GM10248 (cell line): Measurements from ENCODE around the gene A4GALT.

ENCODE experiments used
- CTCF ChIA-PET: fragments of 300-600 bp; sonication (Branson Sonifier 250); formaldehyde crosslinking; extraction: SDS; loops from one replicate; lab custom pipeline; 2021; ENCODE audit warnings: antibody characterized with exemption; lab: Yijun Ruan, JAX
- POLR2A ChIA-PET: fragments of 350-650 bp; sonication (Branson Sonifier 250); formaldehyde crosslinking; extraction: SDS; loops from one replicate; lab custom pipeline; 2020; ENCODE audit warnings: antibody characterized with exemption; lab: Yijun Ruan, JAX
- DNase-seq: peaks from one replicate; pipeline ENCODE4 v3.0.0; 2012; ENCODE audit errors: extremely low spot score
- CTCF ChIP-seq: IDR thresholded peaks from 2 replicates; pipeline ENCODE4 v1.5.1; 2012; ENCODE audit warnings: mild to moderate bottlenecking, low read depth; ENCODE audit errors: extremely low read depth, missing control alignments, control extremely low read depth

Gene A4GALT

GRCh38 chr22:42645938-42646568, 74.6 kb downstream of the A4GALT start:
- DNase-seq = no peak
- no peak for TF ChIP-seq CTCF
- ChIA-PET CTCF (interaction anchor here (1.1 kb wide), 1 partner anchor 24 kb away, joined by 3 read pairs; no protein-coding TSS in a partner anchor), POLR2A (no interaction called here)

- no peak for DNase-seq
- ChIA-PET CTCF (interaction anchor here (10.4 kb wide), 1 partner anchor 23 kb away, joined by 61 read pairs; no protein-coding TSS in a partner anchor), POLR2A (no interaction called here)
- no peak for TF ChIP-seq CTCF
These were observed 75.2 kb downstream of the A4GALT start for GRCh38 chr22:42645341-42645937.

GRCh38 chr22:42644422-42645340, 76.0 kb downstream of the A4GALT start:
- no peak for DNase-seq
- no peak for TF ChIP-seq CTCF
- ChIA-PET CTCF (interaction anchor here (1.1 to 10.4 kb wide), 3 partner anchors 11 to 28 kb away, joined by 3 to 61 read pairs (median 4); no protein-coding TSS in a partner anchor), POLR2A (no interaction called here)

- ChIA-PET POLR2A (interaction anchor here (1.1 kb wide), 1 partner anchor 20 kb away, joined by 3 read pairs; no protein-coding TSS in a partner anchor), CTCF (interaction anchor here (0.8 to 10.4 kb wide), 5 partner anchors 12 to 224 kb away, joined by 3 to 61 read pairs (median 3); no protein-coding TSS in a partner anchor)
- TF ChIP-seq CTCF = no peak
- no peak for DNase-seq
These were observed 76.8 kb downstream of the A4GALT start for GRCh38 chr22:42643634-42644421.

- POLR2A ChIA-PET = interaction anchor here (1.1 kb wide), 1 partner anchor 20 kb away, joined by 3 read pairs; no protein-coding TSS in a partner anchor
- peak; percentile 57 for DNase-seq
- CTCF ChIA-PET = interaction anchor here (0.8 to 10.4 kb wide), 4 partner anchors 15 to 224 kb away, joined by 3 to 61 read pairs (median 4); no protein-coding TSS in a partner anchor
- no peak for TF ChIP-seq CTCF
These were observed 77.7 kb downstream of the A4GALT start for GRCh38 chr22:42642806-42643633.
